BJ (cell line): ENCODE results near the gene EGFR. TPM values are rescaled to one million over a fixed set of nuclear protein-coding genes. Genes with fewer than 3 reads are reported as not detected.

Experiments used
- CTCF ChIA-PET: fragments of 350-600 bp; formaldehyde crosslinking; extraction: SDS; loops from one replicate; lab custom pipeline; 2021; ENCODE audit warnings: antibody characterized with exemption, inconsistent platforms; lab: Yijun Ruan, JAX
- POLR2A ChIA-PET: fragments of 300-600 bp; sonication (Branson Sonifier 250); formaldehyde crosslinking; extraction: SDS; loops from one replicate; lab custom pipeline; 2021; ENCODE audit warnings: antibody characterized with exemption; lab: Charles Lee
- DNase-seq: peaks from one replicate; pipeline ENCODE4 v3.0.0-alpha.2; 2011; ENCODE audit warnings: low read depth
- H3K27me3 ChIP-seq: 2 replicates; pipeline ENCODE4 v1.6.0; 2011; ENCODE audit warnings: low read length; ENCODE audit not compliant: control insufficient read depth, insufficient read depth
- H3K36me3 ChIP-seq: 2 replicates; pipeline ENCODE4 v1.5.1; 2011; ENCODE audit warnings: low read length; ENCODE audit not compliant: control insufficient read depth, insufficient read depth
- H3K4me3 ChIP-seq: 2 replicates; pipeline ENCODE4 v1.5.1; 2011; ENCODE audit warnings: low read depth, mild to moderate bottlenecking, control low read depth, low read length
- polyA plus RNA-seq: library from polyadenylated mRNA; depleted of rRNA; stranded (reverse); fragments of >200 nt; gene quantifications from 2 replicates; pipeline ENCODE4 v1.2.3, GENCODE V29; 2011
- TF ChIP-seq, protein P1 (sequence below): IDR thresholded peaks from 2 replicates; pipeline ENCODE4 v1.5.1; 2011; ENCODE audit warnings: low read depth, mild to moderate bottlenecking, control low read depth, inconsistent platforms, low read length, moderate library complexity; ENCODE audit not compliant: insufficient read depth

The EGFR gene
- polyA plus RNA-seq, 1 experiment: 34.0 TPM

DNA sequence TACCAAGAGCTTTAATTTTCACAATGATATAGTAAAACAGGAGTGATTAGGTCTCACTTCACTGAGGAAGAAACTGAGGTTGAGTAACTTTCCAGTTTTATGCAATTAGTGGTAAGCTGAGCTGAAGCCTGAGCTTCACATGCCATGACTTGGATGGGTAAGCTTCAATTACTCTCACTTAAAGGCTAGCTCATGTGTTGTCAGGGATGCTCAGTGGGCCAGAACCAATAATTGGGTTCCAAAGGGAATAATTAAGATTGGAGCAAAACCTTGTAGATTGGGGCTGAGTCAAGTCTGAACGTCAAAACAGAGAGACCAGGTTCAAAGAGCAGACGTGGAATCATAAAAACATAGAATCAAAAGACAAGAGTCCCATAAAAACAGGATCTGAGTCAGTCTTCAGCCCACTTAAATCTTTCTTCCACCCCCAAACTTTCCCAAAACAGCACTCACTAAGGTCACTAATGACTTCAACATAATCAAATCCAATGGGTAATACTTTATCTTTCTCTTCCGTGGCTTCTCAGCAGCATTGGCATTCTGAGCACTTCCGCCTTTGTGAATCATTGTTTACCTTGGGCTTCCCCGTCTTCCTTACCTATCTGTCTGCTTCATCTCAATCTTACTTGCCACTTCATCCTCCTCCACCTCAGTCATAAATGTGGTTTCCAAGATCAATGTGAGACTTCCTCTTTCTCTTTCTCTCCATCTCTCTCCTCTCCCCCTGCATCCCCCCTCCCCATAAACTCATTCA, 23.0 kb upstream of the EGFR start:
- ChIA-PET CTCF (interaction anchor here (1.4 kb wide), 1 partner anchor 19 kb away, joined by 3 read pairs; no protein-coding TSS in a partner anchor), POLR2A (interaction anchor here (0.7 kb wide), 1 partner anchor 15 kb away, joined by 3 read pairs; no protein-coding TSS in a partner anchor)
- Histone ChIP-seq H3K27me3 (no peaks in the 10 kb centered on the region), H3K36me3 (no peaks in the 10 kb centered on the region), H3K4me3 (no peak overlapping the region)
- TF ChIP-seq, protein P1, sequence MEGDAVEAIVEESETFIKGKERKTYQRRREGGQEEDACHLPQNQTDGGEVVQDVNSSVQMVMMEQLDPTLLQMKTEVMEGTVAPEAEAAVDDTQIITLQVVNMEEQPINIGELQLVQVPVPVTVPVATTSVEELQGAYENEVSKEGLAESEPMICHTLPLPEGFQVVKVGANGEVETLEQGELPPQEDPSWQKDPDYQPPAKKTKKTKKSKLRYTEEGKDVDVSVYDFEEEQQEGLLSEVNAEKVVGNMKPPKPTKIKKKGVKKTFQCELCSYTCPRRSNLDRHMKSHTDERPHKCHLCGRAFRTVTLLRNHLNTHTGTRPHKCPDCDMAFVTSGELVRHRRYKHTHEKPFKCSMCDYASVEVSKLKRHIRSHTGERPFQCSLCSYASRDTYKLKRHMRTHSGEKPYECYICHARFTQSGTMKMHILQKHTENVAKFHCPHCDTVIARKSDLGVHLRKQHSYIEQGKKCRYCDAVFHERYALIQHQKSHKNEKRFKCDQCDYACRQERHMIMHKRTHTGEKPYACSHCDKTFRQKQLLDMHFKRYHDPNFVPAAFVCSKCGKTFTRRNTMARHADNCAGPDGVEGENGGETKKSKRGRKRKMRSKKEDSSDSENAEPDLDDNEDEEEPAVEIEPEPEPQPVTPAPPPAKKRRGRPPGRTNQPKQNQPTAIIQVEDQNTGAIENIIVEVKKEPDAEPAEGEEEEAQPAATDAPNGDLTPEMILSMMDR: no peak
- DNase-seq: peak; percentile 64

DNA sequence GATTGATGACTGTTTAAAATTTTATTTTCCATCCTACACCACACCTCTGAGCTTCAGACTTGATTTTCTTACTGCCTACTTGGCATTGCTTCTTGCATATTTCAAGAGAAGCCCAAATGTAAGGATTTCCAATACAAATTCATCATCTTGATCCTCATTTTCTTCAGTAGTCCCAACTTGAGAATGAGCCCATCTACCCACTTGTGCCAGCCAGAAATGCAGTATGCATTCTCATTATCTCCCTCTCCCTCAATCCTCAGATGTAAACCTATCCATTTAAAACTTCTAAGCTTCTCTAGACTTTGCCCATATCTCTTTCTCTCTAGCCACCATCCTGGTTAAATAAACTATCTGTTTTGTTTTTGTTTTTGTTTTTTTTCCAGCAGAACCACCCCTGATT, 22.4 kb upstream of the EGFR start:
- CTCF ChIA-PET: interaction anchor here (1.1 kb wide), 1 partner anchor 21 kb away, joined by 3 read pairs; no protein-coding TSS in a partner anchor
- no peak for DNase-seq
- H3K4me3 ChIP-seq: no peak overlapping the region
- TF ChIP-seq, protein P1: no peak
- POLR2A ChIA-PET: interaction anchor here (0.7 kb wide), 1 partner anchor 15 kb away, joined by 3 read pairs; no protein-coding TSS in a partner anchor
- no peaks in the 10 kb centered on the region for H3K27me3 ChIP-seq
- no peaks in the 10 kb centered on the region for H3K36me3 ChIP-seq

DNA sequence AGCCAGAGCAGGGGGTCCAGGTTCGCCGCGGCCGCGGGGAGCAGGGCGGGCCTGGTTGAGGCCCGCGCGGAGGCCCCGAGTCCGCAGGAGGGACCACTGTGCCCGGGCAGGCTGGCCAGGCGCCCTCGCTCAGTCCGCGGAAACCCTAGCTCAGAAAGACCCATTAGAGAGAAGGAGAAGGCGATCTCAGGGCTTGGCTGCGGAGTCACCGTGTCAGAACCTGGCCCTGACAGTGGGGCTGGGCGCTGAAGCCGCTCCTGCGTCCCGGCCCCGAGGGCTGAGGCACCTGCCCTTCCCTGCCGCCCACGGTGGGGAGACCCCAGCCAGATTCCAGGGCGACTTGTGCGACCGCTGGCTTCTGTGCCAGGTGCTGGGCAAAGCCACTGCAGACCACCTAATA, 14.2 kb upstream of the EGFR start:
- no peak overlapping the region for H3K4me3 ChIP-seq
- no peak for DNase-seq
- H3K27me3 ChIP-seq: no peaks in the 10 kb centered on the region
- no peaks in the 10 kb centered on the region for H3K36me3 ChIP-seq
- ChIA-PET POLR2A (no interaction called here), CTCF (no interaction called here)
- TF ChIP-seq, protein P1: no peak

DNA sequence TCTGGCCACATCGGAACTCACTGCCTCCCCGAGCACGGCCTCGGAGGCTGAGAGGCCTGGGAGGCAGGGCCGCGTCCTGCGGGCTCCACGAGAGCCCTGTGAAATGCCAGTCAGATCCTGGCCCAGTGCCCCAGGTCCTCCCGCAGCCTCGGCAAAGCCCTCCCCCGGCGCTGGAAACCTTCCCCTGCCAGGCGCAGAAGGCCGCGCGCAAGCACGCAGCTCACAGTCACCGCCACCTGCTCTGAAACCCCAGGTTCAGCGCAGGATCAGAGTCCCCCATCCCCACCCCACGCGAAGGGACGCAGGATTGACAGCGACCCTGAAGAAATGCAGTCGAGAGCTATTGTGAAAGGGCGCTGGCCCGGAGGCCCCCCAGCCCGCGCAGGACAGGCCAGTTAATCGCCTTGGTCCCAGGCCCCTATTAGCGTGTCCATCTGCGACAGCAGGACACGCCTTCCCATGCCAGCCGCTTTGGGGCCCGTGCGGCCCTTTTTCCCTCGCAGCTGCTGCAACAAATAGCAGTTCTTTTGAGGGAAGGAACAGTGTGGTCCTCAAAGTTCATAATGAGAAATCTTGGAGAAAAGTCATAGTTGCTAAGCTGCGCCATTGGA, 13.5 kb upstream of the EGFR start:
- Histone ChIP-seq H3K4me3 (no peak overlapping the region), H3K36me3 (no peaks in the 10 kb centered on the region), H3K27me3 (no peaks in the 10 kb centered on the region)
- TF ChIP-seq, protein P1: no peak
- ChIA-PET POLR2A (no interaction called here), CTCF (no interaction called here)
- DNase-seq: no peak

DNA sequence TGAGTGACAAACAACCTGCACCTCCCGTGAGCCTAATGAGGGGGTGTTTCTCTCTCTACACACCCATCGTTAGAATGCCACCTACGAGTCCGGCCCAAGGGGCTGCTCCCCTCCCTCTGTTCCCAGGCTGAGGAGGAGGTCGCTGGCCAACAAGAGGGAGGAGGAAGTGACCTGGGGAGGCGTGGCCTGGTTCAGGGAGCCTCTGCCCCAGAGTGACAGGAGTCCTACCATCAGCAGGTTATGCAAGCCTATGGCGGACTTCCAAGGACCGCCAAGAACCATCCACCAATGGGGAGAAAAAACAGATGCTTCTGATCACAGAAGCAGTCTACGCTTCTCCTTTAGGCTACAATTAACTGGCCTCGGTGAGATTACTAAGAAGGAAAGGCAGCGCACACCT, 12.3 kb upstream of the EGFR start:
- POLR2A ChIA-PET: no interaction called here
- H3K27me3 ChIP-seq: no peaks in the 10 kb centered on the region
- no peaks in the 10 kb centered on the region for H3K36me3 ChIP-seq
- no peak overlapping the region for H3K4me3 ChIP-seq
- TF ChIP-seq, protein P1: no peak
- CTCF ChIA-PET: no interaction called here
- DNase-seq: no peak
